NT2/D1 (cell line): Measurements from ENCODE around the gene ABCD2.

Experiments used
- SUZ12 ChIP-seq: IDR thresholded peaks from 2 replicates; pipeline ENCODE4 v1.6.1; 2011; ENCODE audit not compliant: insufficient read length, insufficient read depth; ENCODE audit errors: extremely low read depth
- YY1 ChIP-seq: IDR thresholded peaks from 2 replicates; pipeline ENCODE4 v1.6.1; 2011; ENCODE audit not compliant: insufficient read length, insufficient read depth
- ZNF274 ChIP-seq: IDR thresholded peaks from 2 replicates; pipeline ENCODE4 v1.6.1; 2011; ENCODE audit warnings: mild to moderate bottlenecking, low read depth, low read length

- TF ChIP-seq YY1 (no peak), ZNF274 (no peak), SUZ12 (no peak)
Measured at GRCh38 chr12:39616666-39617065, 2.9 kb downstream of the ABCD2 start.
